PC-3 (cell line): ENCODE results near the gene PLEKHG3.

Source experiments
- EZH2 ChIP-seq: fragments of 300-600 bp; sonication (generic); IDR thresholded peaks from one replicate; pipeline ENCODE4 v1.6.1; 2017; ENCODE audit warnings: antibody characterized with exemption, mild to moderate bottlenecking, low read length; ENCODE audit not compliant: unreplicated experiment
- EZH2phosphoT487 ChIP-seq: fragments of 300-600 bp; sonication (generic); IDR thresholded peaks from 2 replicates; pipeline ENCODE4 v1.6.1; 2018; ENCODE audit warnings: mild to moderate bottlenecking, antibody characterized with exemption, low read length, borderline replicate concordance
- TF ChIP-seq, protein P1 (sequence below): fragments of 300-600 bp; sonication (generic); conservative IDR thresholded peaks from 2 replicates; pipeline ENCODE4 v1.5.1; 2017; ENCODE audit warnings: antibody characterized with exemption, low read depth, mild to moderate bottlenecking, low read length

DNA sequence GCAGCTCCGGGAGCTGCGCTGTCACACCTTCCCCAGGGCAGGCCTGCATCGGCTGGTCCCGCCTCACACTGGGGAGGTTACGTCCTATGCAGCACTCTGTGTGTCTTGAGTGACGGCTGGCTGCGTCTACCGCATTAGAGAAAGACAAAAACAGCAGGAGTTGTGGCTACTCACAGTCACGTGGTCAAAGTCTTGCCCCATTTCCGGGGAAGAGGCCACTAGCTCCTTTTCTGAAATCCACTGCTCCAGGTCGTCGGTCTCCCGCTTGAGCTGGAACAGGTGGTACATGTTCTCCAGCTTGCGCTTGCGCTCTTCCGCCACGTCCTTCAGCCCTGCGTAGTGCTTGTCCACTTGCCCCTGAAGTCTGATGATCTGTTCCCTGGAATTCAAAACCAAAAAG lies 68.8 kb downstream of the PLEKHG3 start:
- TF ChIP-seq, protein P1, sequence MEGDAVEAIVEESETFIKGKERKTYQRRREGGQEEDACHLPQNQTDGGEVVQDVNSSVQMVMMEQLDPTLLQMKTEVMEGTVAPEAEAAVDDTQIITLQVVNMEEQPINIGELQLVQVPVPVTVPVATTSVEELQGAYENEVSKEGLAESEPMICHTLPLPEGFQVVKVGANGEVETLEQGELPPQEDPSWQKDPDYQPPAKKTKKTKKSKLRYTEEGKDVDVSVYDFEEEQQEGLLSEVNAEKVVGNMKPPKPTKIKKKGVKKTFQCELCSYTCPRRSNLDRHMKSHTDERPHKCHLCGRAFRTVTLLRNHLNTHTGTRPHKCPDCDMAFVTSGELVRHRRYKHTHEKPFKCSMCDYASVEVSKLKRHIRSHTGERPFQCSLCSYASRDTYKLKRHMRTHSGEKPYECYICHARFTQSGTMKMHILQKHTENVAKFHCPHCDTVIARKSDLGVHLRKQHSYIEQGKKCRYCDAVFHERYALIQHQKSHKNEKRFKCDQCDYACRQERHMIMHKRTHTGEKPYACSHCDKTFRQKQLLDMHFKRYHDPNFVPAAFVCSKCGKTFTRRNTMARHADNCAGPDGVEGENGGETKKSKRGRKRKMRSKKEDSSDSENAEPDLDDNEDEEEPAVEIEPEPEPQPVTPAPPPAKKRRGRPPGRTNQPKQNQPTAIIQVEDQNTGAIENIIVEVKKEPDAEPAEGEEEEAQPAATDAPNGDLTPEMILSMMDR = no peak
- TF ChIP-seq EZH2phosphoT487 (no peak), EZH2 (no peak)
